Kidney epithelial cell (primary cell): Measurements from ENCODE around the gene SYT2. TPM values are rescaled to one million over a fixed set of nuclear protein-coding genes. Genes with fewer than 3 reads are reported as not detected.

Experiments
- DNase-seq: peaks from one replicate; pipeline ENCODE4 v3.0.0-alpha.2; 2010; ENCODE audit warnings: low read depth
- H3K27me3 ChIP-seq: 2 replicates; pipeline ENCODE4 v1.6.0; 2011; ENCODE audit warnings: low read length; ENCODE audit not compliant: control insufficient read depth, insufficient read depth
- H3K36me3 ChIP-seq: 2 replicates; pipeline ENCODE4 v1.5.1; 2011; ENCODE audit warnings: low read length; ENCODE audit not compliant: control insufficient read depth, insufficient read depth
- H3K4me3 ChIP-seq: 2 replicates; pipeline ENCODE4 v1.5.1; 2011; ENCODE audit warnings: low read depth, mild to moderate bottlenecking, control low read depth, low read length
- CTCF ChIP-seq: IDR thresholded peaks from 2 replicates; pipeline ENCODE4 v1.5.1; 2011; ENCODE audit warnings: mild to moderate bottlenecking, moderate library complexity, low read length, control low read depth, inconsistent platforms; ENCODE audit not compliant: insufficient read depth, poor library complexity, severe bottlenecking
- total RNA-seq: library from RNA; depleted of rRNA; stranded (reverse); fragments of >200 nt; gene quantifications from 2 replicates; pipeline ENCODE4 v1.2.3, GENCODE V29; 2015

SYT2 gene
- total RNA-seq, 1 donor from 2014 or later, result 0.04 TPM

GRCh38 chr1:202687798-202688197 lies 22.5 kb downstream of the SYT2 start:
- H3K4me3 ChIP-seq, result no peak overlapping the region
- H3K36me3 ChIP-seq, result no peaks in the 10 kb centered on the region
- peaks cover 18% of the 10 kb centered on the region for H3K27me3 ChIP-seq
- TF ChIP-seq CTCF, result no peak
- no peak for DNase-seq

DNA sequence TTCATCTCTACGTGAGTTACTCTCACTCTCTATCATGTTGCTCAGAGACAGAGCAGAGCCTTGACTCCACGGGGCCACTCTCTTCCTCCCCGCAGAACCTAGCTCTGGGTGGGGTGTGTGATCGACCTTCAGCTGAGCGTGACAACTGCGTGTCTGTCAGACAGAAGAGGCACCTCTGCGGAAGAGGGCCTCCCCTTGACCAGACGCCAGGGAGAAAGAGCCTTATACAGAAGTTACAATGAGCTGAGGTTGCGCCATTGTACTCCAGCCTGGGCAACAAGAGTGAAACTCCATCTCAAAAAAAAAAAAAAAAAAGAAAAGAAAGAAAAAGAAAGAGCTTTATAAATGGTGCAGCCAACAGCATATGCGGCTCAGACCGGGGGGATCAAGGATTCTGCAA lies 22.9 kb downstream of the SYT2 start:
- peaks cover 23% of the 10 kb centered on the region for H3K27me3 ChIP-seq

GRCh38 chr1:202685641-202686040 lies 24.6 kb downstream of the SYT2 start:
- DNase-seq, result no peak
- TF ChIP-seq CTCF, result no peak
- Histone ChIP-seq H3K4me3 (no peak overlapping the region), H3K36me3 (no peaks in the 10 kb centered on the region), H3K27me3 (peaks cover 32% of the 10 kb centered on the region)

More for the DNA sequence above, 22.9 kb downstream of the SYT2 start:
- no peak for DNase-seq
- no peak overlapping the region for H3K4me3 ChIP-seq
- no peak for TF ChIP-seq CTCF
- H3K36me3 ChIP-seq, result no peaks in the 10 kb centered on the region

DNA sequence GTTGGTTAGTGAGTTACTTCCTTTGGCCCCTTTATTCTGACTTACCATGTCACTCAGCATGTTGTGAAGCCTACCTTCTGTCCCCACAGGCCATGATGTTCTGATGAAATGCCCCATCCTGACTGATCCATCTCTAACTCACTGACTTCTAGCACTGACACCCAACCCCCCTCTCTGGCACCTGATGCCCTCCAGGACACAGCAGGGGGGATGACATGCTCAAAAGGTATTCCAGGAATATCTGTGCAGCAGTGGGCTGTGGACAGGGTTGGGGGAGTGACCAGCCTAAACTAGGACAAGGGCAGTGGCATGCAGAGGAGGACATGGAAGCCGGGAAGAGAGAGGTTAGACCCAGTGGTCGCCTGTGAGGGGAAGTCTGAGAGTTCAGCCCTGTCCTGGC lies 25.5 kb downstream of the SYT2 start:
- H3K27me3 ChIP-seq, result peaks cover 33% of the 10 kb centered on the region

DNA sequence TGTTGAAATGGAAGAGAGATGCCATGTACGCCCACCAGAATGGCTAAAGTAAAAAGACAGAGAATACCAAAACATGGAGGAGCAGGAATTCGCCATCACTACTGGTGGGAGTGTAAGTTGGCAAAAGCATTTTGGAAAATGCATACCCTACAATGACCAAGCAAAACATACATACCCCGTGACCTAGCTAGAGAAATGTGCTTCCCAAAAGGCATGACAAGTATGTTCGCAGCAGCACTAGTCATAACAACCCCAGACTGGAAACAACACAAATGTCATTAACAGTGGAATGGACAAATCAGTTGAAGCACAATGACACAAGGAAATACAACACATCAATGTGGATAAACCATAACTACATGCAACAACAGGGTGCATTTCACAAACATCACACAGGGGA lies 27.2 kb downstream of the SYT2 start:
- DNase-seq, result no peak
- no peaks in the 10 kb centered on the region for H3K36me3 ChIP-seq
- no peak for TF ChIP-seq CTCF
- no peak overlapping the region for H3K4me3 ChIP-seq
- H3K27me3 ChIP-seq, result peaks cover 29% of the 10 kb centered on the region

More for the DNA sequence above, 25.5 kb downstream of the SYT2 start:
- no peaks in the 10 kb centered on the region for H3K36me3 ChIP-seq
- H3K4me3 ChIP-seq, result no peak overlapping the region
- DNase-seq, result no peak
- TF ChIP-seq CTCF, result no peak

GRCh38 chr1:202682477-202682876 lies 27.8 kb downstream of the SYT2 start:
- Histone ChIP-seq H3K4me3 (no peak overlapping the region), H3K36me3 (no peaks in the 10 kb centered on the region), H3K27me3 (peaks cover 29% of the 10 kb centered on the region)
- TF ChIP-seq CTCF, result no peak
- no peak for DNase-seq
